ENCODE data around the gene REX1BD.

GRCh38 chr19:18613589-18614234, 25.1 kb downstream of the REX1BD start:
- TF ChIP-seq CTCF (IDR thresholded peaks at IDR 0.05) (no peak), ZFX (IDR thresholded peaks at IDR 0.05; ENCODE audit: borderline replicate concordance) (no peak)
